NT2/D1 (cell line): ENCODE data around the gene PDXK.

Experiments used
- SUZ12 ChIP-seq: IDR thresholded peaks from 2 replicates; pipeline ENCODE4 v1.6.1; 2011; ENCODE audit not compliant: insufficient read length, insufficient read depth; ENCODE audit errors: extremely low read depth
- YY1 ChIP-seq: IDR thresholded peaks from 2 replicates; pipeline ENCODE4 v1.6.1; 2011; ENCODE audit not compliant: insufficient read length, insufficient read depth
- ZNF274 ChIP-seq: IDR thresholded peaks from 2 replicates; pipeline ENCODE4 v1.6.1; 2011; ENCODE audit warnings: mild to moderate bottlenecking, low read depth, low read length

DNA sequence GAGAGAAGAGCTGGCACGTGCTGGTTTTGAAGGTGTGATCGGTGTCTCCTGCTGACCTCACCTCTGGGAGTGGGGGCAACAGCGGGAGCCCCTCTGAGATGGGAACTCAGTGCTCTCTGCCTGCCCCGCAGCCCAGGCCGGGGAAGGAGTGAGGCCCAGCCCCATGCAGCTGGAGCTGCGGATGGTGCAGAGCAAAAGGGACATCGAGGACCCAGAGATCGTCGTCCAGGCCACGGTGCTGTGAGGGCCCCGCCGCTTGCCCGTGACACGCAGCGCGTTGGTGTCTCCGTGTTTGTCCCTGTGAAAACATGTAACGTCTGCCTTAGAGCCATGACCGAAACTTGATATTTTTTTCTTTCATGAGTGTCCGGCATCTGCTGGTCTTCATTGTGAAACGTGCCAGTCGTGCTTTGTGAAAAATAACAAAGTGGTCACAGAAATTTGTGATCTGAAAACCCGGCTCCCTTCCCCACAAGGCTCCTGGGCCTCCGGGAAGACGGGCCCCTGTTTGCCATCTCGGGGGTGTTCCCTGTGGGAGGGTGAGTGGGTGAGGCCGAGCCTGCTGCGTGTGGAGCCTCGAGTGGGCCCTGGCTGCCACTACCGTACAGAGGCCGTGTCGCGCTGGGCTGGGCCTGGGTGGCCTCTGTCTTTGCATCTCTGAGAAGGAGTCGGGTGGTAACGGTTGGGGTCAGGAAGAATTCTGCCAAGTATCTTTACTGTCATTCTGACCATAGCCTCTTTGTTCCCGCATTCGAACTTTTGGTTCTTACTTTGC, 37.1 kb downstream of the PDXK start:
- TF ChIP-seq YY1 (no peak), SUZ12 (no peak), ZNF274 (no peak)
